ENCODE results near the gene CFL1.

Gene CFL1

DNA sequence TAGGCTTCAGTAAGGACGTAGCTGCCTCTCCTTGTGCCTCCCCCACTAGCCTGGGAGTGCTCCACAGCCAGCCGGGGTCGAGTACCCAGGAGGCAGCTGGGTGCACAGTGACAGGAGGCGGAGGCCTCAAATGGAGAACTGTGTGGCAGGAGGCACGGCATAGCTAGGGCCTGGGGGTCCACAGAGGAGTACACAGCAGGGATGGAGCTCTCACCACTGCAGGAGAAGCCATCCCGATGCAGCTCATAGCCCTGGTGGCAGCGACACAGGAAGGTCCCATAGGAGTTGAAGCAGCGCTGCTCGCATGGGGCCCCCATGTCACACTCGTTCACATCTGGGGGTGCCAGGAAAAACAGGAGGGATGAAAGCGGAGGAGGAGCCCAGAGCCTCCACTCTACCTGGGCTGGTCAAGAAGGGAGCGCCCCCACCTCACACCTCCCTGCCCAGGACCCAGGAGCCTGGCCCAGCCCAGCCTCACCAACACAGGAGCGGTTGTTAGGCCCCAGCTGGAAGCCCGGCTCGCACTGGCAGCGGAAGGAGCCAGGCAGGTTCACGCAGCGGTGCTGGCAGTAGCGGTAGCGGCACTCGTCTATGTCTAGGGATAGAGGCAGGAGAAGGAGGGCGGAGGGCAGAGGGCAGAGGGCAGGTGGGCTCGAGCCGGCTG is 11.8 kb upstream of the CFL1 start:
- no peak for DNase-seq

DNA sequence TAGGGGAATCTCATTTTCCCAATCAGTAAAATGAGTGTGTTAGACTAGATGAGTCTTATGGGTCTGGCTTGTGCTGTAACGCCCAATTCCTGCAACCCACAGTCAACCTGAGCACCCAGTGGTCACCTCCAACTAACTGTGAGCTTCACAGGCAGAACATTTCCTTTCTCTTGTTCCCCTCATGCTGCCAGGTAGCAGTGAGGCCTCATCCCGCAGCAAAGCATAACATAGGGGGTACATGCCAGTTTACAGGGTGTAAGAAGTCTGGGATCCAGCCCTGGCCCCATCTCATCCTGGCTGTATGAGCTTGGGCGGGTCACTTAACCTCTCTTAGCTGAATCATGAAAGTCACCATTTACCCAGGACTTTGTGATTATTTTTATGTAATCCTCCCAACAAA is 10.9 kb upstream of the CFL1 start:
- no peak for DNase-seq

DNA sequence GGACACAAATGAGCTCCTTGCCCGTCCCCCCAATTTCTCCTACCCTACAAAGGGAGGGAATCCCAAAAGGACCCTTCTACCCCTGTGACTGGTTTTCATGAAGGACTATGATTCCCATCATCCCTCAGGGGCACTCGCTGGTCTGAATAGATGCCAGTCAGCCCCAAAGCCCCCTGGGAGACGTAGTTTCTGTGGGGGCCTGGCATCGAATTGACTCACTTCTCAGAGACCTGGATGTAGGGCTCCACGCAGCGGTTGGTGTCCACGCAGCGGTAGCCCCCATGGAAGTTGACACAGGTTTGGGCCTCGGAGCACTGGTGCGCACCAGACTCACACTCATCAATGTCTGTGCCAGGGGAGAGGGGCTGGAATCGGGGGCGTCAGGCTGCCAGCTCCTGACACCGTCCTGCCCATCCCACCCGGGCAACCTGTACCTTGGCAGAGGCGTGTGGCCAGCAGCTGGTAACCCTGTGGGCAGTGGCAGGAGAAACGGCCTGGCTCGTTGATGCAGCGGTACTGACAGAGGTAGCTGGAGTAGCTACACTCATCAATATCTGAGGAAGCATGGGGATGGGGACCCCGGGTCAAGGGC is 10.2 kb upstream of the CFL1 start:
- DNase-seq, result no peak

DNA sequence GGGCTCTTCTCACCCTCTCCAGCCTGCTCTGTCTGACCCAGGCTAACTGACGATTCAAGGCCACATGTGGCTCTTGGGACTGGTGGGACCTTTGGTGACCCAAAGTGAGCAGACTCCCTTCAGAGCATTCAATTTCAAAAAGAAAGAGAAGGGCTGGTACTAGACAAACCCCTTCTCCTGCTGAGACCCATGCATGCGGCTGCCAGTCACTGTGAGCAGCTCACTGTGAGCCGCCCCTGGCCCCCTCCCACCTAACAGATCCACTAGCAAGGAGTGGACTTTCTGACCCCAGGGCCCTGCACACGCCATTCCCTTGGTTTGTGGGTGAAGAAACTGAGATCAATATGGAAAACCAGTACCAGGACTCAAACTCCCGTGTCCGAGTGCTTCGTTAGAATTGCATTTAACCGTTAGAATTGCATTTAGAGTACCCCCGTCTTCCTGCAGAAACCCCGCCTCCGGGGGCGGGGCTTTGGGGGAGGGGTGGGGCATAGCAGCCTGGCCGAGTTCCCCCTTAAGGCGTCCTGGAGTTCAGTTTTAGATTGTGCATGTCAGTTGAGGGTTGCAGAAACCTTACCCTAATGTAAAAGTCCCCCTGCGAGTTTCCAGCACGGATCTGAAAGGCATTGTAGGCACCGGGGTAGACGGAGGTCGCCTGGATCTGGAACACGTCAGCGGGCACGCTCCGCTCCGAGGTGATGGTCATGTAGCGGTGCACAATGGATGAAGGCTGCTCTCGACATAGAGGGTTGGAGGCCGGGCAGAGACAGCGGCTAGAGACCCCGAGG is 9.5 kb upstream of the CFL1 start:
- no peak for DNase-seq

DNA sequence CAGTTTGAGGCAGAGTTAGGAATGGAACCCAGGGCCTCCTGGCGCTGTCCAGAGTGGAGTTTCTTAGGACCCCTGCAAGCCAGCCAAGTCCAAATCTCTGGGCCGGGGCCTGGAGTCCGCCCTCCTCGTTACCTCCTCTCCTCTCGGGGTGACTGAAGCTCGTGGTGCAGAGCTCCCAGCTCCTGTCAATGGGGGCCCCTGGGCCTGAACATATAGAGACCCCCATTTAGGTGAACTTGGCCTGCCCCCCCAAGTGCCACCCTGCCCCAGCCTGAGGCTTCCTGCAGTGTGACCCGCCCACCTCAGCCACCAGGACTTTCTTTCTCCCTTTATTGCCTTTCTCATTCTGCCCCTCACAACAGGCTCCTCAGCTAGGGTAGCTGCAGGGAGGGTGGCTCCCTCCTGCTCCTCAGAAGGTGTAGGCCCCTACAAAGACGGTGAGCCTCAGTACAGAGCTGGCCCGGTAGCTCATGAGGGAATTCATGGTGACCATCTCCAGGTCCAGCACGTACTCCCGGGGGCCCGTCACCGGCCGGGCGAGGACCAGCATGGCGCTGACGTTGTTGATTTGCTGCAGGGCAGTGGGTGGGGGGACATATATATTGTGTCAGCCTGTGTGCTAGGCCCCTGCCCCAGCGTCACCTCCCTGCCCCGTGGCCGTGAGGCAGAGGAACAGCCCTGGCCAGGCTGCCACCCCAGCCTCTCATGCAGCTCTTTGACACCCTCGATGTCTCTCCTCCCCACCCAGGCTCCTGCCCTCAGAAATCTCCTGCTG is 8.7 kb upstream of the CFL1 start:
- DNase-seq, result no peak

DNA sequence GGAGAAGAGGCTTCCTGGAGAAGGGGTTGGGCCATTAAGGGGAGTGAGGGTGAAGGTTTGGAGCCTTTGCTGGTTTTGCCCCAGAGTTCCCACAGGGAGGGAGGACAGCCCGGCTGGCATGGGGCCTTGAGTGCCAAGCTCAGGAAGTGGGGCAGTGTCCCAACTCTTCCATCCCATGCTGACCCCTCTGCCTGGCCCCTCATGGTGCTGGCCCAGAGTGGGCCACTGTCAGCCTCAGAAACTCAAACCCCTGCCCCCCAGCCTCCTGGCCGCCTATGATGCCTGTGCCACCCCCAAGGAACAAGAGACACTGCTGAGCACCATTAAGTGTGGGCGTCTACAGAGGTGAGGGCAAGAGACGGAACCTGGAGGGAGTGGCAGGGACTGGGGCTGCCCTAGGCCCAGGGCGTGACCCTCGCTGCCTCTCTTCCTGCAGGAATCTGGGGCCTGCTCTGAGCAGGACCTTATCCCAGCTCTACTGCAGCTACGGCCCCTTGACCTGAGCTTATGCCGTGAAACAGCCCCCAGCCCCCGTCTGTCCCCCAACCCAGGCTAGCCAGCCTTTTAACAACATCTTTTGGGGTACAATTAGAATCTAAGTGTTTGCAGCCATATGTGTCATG is 7.7 kb upstream of the CFL1 start:
- DNase-seq, result no peak

DNA sequence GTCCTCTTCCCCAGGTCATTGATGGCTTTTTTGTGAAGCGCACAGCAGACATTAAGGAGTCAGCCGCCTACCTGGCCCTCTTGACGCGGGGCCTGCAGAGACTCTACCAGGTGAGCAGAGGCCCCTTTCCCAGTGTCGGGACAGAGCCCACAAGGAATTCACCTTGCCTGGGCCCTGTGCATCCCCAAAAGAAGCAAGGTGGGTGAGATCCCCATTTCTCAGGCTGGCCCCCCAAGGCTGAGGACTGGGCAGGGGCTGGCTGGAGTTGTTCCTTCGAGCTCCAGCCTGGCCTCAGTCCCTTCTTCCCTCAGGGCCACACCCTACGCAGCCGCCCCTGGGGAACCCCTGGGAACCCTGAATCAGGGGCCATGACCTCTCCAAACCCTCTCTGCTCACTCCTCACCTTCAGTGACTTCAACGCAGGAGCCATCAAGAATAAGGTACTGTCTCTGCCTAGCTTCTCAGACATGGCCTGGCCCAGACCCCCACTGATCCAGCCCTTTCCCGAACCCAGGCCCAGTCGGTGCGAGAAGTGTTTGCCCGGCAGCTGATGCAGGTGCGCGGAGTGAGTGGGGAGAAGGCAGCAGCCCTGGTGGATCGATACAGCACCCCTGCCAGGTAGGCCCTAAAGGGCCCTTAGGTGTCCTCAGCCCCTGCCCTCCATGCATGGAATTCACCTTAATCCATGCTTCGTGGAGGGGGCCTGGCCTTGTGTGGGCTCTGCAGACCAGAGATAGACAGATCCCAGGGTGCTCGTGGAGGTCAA is 6.9 kb upstream of the CFL1 start:
- DNase-seq, result no peak

DNA sequence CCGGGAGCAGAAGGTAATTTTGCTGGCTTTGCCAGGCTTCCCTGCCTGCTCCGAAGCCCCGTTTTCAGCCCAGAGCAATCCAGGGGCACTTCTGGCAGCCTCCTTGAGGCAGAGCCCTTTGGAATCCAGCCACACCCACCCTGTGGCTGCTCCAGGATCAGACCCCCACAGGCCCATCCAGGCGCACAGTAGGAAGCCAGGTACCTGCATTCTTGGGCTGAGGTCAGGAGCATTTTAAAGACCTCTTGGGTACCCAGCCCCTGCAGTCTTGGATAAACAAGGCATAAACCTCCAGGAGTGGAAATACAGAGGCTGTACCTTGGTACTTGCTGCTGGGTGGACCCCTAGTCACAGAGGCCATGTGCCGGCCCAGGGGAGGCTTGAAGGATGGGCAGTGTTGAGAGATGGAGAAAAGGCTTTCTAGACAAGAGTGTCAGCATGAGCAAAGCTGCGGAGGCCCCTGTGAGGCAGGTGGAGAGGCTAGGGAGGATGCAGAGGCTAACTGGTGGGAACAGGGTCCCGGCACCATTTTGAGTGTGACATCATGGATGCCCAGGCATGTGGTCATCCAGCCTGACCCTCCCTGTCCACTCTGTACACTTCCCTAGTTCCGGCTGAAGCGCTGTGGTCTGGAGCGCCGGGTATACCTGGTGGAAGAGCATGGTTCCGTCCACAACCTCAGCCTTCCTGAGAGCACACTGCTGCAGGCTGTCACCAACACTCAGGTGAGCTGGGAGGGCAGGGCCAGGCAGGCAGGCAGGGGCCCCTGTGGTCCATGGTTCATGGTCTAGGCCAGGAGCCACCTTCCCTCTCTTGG is 6.1 kb upstream of the CFL1 start:
- DNase-seq, result no peak

DNA sequence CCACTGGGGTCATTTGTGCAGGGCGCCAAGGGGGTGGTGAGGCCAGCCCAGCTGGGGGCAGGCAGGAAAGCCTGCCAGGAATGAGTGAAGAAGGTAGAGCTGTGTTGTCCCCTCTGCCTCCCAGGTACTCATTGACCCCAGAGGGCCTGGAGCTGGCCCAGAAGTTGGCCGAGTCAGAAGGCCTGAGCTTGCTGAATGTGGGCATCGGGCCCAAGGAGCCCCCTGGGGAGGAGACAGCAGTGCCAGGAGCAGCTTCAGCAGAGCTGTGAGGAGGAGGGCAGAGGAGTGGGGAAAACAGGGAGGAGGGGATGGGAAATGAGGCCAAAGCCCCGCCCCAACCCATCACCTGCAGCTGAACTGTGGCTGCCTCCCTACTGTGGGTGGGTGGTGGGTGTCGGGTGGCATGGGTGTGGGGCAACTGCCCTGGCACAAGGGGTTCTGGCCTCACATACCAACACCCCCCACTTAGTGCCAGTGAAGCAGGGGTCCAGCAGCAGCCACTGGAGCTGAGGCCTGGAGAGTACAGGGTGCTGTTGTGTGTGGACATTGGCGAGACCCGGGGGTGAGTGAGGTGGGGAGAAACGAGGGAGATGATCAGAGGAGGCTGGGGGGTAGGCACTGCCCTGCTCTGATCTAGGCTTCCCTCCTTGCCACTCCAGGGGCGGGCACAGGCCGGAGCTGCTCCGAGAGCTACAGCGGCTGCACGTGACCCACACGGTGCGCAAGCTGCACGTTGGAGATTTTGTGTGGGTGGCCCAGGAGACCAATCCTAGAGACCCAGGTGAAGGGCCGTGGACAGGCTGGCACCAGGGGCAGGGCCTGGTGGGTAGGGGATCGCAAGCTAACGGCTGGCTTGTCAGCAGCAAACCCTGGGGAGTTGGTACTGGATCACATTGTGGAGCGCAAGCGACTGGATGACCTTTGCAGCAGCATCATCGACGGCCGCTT is 5.2 kb upstream of the CFL1 start:
- DNase-seq, result no peak

DNA sequence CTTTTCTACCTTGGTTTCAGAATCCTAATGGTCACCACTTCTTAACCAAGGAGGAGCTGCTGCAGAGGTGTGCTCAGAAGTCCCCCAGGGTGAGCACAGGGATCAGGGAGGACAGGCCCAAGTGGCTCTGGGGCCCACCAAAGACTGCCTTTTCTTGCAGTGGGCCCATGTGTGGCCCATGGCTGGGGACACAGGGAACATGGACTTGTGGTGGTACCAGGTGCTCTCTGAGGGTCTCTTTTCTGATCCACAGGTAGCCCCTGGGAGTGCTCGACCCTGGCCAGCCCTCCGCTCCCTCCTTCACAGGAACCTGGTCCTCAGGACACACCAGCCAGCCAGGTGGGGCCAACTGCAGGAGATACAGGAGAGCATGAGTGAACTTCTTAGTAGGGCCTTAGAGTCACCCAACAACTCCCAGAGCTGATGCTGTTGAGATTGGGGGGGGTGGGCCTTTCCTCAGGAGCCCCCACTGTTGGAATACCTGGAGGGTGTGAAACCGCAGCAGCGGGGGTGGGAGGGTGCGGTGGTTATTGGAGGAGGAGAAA is 4.3 kb upstream of the CFL1 start:
- DNase-seq, result no peak

DNA sequence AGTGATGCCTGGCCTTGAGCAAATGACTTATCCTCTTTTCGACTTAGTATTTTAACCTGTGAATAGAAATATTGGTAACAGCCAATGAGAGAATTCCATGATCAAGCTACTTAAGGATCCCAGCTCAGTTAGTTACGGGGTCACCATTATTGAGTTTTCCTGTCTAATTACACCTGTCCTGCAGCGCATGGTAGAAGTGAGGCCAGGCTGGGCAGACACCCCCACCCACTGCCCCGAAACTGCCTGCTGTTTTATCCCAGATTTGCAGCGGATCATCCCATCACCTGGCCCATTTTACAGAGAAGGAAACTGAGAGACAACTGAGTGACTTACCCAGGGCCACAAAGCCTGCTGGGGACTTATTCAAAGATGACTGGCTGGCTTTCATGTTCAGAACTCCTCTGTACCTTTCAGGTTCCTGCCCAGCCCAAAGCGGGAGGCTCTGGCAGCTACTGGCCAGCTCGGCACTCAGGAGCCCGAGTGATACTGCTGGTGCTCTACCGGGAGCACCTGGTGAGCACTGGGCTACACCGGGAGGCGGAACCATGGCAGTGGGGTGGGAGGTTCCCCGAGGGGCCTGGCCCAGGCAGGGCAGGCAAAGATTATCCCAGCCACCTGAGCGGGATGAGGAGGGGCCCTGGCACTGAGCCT is 3.7 kb upstream of the CFL1 start:
- DNase-seq, result no peak

DNA sequence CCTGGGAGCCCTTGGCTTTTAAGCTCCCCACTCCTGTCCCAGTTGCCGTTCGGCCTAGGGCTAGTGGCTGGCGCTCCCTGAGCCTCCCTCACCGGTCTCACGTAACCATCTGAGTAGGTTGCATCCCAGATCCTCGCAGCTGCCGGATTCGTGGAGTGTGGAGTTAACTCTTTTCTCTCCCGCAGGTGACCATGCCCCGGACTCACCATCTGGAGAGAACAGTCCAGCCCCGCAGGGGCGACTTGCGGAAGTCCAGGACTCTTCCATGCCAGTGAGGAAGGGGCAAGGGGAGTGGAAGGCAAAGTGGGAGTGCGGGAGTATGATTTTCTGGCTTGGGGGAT is 3.2 kb upstream of the CFL1 start:
- no peak for DNase-seq

DNA sequence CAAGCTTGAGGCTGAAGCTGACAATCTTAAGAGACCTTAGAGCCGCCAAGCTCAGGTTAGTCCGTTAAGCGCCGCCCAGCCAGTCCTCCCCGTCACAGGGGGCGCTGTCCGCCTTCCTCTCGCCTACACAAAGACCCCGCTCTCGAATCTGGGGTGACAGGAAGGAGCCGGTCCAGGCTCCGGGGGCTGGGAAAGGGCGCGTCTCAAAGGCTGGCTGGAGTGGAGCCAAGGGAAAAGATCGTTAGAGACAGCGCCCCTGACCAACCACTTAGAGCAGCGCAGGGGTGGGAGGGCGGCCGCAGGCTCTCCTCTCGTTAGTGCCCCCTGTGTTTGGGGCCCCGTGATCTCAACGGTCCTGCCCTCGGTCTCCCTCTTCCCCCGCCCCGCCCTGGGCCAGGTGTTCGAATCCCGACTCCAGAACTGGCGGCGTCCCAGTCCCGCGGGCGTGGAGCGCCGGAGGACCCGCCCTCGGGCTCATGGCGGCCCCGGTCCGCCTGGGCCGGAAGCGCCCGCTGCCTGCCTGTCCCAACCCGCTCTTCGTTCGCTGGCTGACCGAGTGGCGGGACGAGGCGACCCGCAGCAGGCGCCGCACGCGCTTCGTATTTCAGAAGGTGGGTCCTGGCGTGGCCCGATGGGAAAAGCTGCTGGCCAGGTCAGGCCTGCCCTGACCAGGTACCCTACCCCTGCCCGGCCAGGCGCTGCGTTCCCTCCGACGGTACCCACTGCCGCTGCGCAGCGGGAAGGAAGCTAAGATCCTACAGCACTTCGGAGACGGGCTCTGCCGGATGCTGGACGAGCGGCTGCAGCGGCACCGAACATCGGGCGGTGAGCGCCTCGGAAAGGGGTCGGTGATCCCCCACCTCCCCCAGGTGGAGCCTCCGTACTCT is 2.5 kb upstream of the CFL1 start, which contains the start of gene MUS81:
Gene MUS81, plus strand, starts transcription at position 156 of the 887 bp plus-strand sequence. Its CDS starts 321 bp downstream, at position 477.
- DNase-seq, result peak; percentile 75

DNA sequence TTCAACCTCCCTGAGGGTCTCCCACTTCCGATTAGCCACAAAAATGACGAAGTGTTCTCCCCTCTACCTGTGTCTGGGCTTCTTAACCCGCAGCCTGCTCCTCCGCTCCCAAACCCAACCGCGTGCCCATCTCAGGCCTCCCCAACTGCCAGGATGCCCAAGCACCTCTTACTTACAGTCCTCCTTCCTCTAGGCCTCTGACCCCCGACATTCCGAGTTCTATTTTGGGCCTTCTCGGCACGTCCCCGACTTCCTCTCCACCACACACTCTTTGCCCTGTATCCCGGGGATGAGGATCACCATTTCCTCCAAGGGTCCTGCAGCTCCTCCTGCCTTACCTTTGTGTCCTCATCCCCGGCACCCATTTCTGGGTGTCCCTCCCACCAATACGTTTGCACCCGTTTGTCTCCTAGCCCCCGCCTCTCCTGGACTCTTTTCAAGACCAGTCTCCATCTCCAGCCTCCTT is 1.9 kb upstream of the CFL1 start:
- no peak for DNase-seq

DNA sequence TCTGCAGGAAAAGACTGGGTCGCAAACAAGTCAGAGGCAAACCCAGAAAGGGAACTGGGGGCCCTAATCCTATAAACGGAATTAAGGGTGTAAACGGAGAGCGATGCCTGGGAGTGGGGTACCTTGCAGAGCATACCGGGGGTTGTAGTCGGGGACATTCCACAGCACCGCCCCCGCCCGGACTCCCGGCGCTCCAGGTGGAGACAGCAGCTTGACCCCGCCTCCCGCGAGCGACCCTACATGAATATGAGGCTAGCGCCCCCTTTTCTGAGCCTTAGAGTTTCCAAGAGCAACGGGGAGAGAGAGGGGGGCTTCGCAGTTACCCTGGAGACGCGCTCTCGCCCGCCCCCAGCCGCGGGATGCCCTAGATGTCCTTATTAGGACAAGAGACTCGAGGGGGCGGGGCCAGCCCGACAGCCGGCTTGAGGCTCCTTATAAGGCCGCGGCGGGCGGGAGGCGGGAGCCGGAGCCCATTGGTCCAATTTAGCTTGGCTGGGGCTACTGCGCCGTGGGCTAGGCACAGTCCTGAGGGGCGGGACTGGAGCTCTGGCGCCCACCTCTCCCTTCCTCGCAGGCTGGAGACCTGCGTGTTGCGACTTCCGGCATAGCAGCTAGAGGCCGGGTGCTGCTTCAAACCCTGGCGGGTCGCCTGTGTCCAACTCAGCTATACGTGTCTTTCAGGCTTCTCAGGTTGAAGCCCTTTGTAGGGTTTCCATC is 1.3 kb upstream of the CFL1 start:
- peak; percentile 80 for DNase-seq

DNA sequence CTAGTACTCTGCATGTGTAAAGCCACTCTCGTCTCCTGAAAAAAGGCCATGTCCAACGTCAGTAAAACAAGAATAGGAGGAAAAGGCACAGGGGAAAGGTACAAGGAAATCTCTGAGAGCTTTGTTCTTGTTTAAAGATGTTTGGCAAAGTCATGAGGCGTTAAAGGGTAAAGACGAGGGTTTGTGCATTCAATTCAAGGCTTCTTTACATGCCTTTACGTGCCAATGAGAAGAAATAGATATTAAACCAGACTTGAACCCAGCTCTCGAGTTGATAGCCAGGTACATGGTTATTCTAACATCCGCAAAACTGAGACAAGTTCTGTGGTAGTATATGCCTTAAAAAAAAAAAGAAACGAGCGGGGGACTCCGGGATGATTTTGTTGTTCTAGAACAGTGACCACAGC is 704 bp upstream of the CFL1 start:
- no peak for DNase-seq

DNA sequence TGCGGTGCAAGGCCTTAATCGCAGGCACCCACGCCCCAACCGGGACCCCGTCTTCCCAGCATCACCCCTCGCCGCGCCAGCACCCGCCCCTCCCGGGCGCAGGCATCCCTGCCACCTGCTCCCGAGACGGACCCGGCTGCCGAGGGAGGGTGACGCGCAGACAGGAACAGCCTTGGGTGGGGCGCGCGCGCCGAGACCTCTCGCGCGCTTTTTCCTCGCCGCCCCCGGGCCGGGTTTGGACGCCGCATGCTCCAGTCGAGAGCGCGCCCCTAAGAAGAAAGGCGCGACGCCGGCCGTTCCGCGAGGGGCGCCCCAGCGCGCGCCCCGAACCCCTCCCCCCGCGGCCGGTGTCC is 504 bp downstream of the CFL1 start:
- no peak for DNase-seq
